Ammon's horn (tissue), 1 donor: ENCODE data around the gene RXFP1.

Experiments used
- DNase-seq: peaks from one replicate; pipeline ENCODE4 v3.0.0-alpha.2; 2016; ENCODE audit warnings: low spot score

The RXFP1 gene

DNA sequence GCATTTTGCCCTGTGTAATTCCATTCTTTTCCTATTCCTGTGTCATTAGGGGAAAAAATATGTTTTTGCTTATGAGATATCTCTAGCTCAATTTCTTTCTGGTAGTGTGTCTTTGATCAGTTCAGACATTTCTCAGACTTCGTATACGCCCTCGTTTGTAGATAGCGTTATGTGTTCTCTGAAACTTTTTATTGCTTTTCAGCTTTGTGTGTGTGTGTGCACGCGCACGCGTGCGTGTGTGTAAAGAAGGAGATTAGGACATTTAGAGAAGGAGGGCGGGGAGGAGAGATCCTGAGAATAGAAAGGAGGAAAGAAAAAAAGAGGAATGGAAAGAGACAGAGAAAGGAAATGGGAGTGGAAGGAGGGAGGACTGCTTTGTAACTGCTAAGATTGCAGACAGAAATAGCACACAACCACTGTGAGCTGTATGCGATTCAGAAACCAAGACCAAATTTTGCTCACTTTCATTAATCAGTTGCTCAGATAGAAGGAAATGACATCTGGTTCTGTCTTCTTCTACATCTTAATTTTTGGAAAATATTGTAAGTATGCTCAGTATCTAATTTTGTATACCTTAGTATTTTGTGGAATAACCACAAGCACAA lies at the start of gene RXFP1:
Gene RXFP1 (plus strand): TSS at position 399 of the 605 bp plus-strand sequence. CDS start 95 bp downstream, at position 494.
- DNase-seq: no peak

DNA sequence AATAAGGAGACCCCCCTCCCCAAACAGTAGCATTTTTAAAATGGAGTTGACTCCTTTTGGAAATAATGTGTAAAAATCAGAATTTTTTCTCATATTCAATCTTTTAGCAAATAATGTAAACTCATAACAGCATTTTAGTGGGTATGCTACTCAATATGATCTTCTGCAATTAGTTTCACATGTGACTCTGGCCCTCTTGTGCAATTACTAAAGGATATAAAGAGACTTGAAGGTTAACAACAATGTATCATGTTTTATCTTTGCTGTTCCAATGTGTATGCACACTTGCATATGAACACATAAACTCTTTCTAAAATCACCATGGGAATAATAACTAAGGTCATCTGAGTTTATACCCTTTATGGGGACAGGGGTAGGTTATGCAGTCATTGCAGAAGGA lies 39.9 kb upstream of the RXFP1 start:
- no peak for DNase-seq

GRCh38 chr4:158484173-158484885 lies 37.4 kb upstream of the RXFP1 start:
- DNase-seq: no peak

- DNase-seq: no peak
These were observed 31.1 kb upstream of the RXFP1 start for GRCh38 chr4:158490629-158491028.

- no peak for DNase-seq
These were observed 29.3 kb upstream of the RXFP1 start for GRCh38 chr4:158492391-158492790.

- no peak for DNase-seq
These were observed 25.5 kb upstream of the RXFP1 start for GRCh38 chr4:158496030-158496741.

GRCh38 chr4:158500054-158500453 lies 21.6 kb upstream of the RXFP1 start:
- DNase-seq: no peak

DNA sequence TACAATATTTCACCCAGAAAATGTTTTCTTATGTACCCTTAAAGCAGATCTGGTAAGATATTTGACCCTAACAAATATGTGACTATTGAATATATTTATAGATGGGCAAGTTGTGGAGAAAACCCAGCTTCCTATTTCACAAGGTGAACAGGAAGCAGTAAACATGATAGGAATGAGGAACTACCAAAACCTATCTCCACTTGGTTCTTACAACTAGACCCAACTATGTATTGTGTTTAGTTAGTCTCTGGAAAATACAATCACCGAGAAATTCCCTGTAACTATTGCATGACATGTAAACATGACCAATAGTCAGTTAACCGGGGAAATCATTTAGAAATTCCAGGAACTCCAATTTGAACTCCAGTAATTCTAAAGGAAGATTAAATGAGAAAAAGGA lies 8.4 kb upstream of the RXFP1 start:
- no peak for DNase-seq

- no peak for DNase-seq
These were observed 2.5 kb upstream of the RXFP1 start for GRCh38 chr4:158519226-158519625.

GRCh38 chr4:158523990-158524535 lies 2.4 kb downstream of the RXFP1 start:
- DNase-seq: no peak

- no peak for DNase-seq
These were observed 5.8 kb downstream of the RXFP1 start for GRCh38 chr4:158527516-158527915.

GRCh38 chr4:158529505-158529904 lies 7.8 kb downstream of the RXFP1 start:
- no peak for DNase-seq

DNA sequence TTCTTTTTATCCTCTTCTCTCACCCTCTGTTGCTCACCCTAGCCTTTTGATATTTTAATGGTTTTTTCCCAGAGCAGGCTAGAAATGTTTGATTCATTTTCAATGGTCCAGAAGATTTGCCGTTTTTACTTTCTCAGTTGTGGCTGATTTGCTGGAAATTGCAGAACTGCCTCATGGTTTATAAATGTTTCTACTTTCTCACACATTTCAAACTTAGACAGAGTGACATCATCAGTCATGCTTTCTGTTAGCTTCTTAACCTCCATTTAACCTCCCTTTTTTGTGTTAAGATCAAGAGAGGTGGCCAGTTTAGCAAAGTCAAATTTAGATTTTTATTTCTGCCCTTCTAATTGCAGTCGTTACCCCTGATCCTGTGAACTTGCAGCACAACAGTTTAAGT lies 8.7 kb downstream of the RXFP1 start:
- no peak for DNase-seq

DNA sequence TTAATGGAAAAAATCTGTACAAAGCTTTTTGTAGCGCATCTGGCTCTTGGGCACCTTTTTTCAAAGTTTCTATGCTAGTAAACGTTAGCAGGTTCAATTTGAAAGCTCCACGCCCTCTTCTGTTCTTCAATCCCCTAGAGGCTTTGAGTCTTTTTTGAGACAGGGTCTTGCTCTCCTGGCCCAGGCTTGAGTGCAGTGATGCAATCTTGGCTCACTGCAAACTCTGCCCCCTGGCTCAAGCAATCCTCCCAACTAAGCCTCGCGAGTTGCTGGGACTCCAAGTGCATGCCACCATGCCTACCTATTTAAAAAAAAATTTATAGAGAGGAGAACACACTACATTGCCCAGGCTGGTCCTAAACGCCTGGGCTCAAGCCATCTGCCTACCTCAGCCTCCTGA lies 9.2 kb downstream of the RXFP1 start:
- no peak for DNase-seq

DNA sequence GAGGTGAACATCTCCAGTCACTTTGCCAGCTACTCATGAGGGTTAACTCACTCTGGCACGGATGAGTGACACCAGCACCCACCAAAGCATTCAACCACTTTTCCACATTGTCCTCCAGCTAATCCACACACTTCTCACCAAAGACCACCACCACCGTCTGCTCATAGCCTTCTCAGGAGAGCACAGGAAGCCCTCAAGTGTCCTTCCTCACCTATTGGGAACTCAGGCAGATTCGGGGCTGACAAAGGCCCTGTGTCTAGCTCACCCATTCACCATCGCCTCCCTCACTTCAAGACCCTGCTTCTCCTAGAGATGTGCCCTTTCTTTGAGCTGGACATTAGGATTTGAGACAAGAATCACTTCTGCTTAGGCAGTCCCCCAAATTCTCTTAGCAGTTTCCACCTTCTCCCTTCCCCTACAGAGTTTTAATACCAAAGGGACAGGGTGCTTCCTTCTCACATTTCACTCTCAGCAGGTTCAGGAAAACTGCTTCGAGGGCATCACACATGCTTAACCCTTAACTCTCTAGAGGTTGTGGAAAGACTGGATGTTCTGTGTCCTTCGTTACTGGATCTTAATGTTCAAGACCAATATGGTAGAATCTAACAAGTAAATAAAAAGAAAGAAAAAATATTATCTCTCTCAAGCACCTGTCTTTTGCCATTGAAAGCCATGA lies 11.0 kb downstream of the RXFP1 start:
- DNase-seq: no peak

- DNase-seq: no peak
These were observed 13.0 kb downstream of the RXFP1 start for GRCh38 chr4:158534727-158535126.

GRCh38 chr4:158535130-158535614 lies 13.5 kb downstream of the RXFP1 start:
- no peak for DNase-seq

DNA sequence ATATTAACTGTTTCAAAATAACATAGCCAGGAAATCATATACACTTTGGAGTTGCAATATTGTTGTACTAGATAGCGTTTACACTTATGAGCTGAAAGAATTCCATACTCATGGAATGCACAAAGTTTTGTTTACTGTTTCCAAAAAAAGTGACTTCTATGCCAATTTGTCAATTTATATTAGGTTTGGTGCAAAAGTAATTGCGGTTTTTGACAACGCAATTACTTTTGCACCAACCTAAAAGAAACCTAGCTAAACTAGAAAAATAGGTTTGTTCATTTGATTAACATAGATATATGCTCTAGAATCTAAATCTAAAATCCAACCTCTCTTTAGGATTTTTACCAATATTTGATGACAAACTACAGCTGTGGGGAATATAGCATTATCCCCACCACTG lies 15.2 kb downstream of the RXFP1 start:
- no peak for DNase-seq

DNA sequence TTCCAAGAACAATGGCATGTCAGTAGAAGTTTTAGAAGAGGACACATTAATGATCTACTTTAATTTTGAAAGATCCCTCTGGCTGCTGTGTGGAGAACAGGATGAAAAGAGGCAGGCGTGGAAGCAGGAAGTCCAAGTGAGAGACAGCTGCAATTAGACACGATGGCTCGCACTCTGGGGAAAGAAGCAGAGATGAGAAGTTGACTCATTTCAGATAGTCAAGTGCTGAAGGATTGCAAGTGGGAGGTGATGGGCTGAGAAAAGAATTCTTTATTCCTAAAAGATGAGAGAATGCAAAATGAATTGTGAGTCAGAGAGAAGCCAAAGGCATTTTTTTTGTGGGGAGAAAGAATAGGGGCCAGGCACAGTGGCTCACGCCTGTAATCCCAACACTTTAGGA lies 16.5 kb downstream of the RXFP1 start:
- DNase-seq: no peak

GRCh38 chr4:158538911-158539310 lies 17.2 kb downstream of the RXFP1 start:
- no peak for DNase-seq

GRCh38 chr4:158540125-158540907 lies 18.6 kb downstream of the RXFP1 start:
- no peak for DNase-seq
